HepG2 (cell line): Measurements from ENCODE around the gene ZNF207. TPM values are rescaled to one million over a fixed set of nuclear protein-coding genes. Genes with fewer than 3 reads are reported as not detected.

Experiments used
- DR1 ChIP-seq: sonication (generic); formaldehyde crosslinking; IDR thresholded peaks from 2 replicates; pipeline ENCODE4 v1.8.0; 2021; ENCODE audit warnings: mild to moderate bottlenecking, missing genetic modification reagents, inconsistent platforms
- HNF4A ChIP-seq: sonication (generic); formaldehyde crosslinking; IDR thresholded peaks from 2 replicates; pipeline ENCODE4 v1.4.0; 2020; ENCODE audit warnings: missing genetic modification reagents
- JUND ChIP-seq: sonication (generic); formaldehyde crosslinking; IDR thresholded peaks from 2 replicates; pipeline ENCODE4 v1.8.0; 2022; ENCODE audit warnings: mild to moderate bottlenecking, missing genetic modification reagents
- KDM5A ChIP-seq: fragments of 200-600 bp; sonication (generic); IDR thresholded peaks from 2 replicates; pipeline ENCODE4 v1.7.0; 2018; ENCODE audit warnings: antibody characterized with exemption, mild to moderate bottlenecking, low read length, borderline replicate concordance
- MAZ ChIP-seq, 2 experiments: sonication (generic) in 1 of 2; formaldehyde crosslinking in 1 of 2; IDR thresholded peaks; 2 replicates each; pipeline versions ENCODE4 v1.5.0 to v1.6.1; 2012 to 2020; ENCODE audit warnings: low read depth in 2 of 2, mild to moderate bottlenecking in 2 of 2, borderline replicate concordance in 1 of 2, improper control_type of control experiment in 1 of 2, low read length in 1 of 2, missing genetic modification reagents in 1 of 2, moderate library complexity in 1 of 2
- MIER2 ChIP-seq: IDR thresholded peaks from 2 replicates; pipeline ENCODE4 v1.6.1; 2016; ENCODE audit warnings: missing biosample characterization, missing genetic modification reagents
- NCOA2 ChIP-seq: sonication (generic); formaldehyde crosslinking; IDR thresholded peaks from 2 replicates; pipeline ENCODE4 v1.8.0; 2022; ENCODE audit warnings: inconsistent platforms
- NFYB ChIP-seq: sonication (generic); formaldehyde crosslinking; IDR thresholded peaks from 2 replicates; pipeline ENCODE4 v1.4.0; 2020; ENCODE audit warnings: missing genetic modification reagents
- RELA ChIP-seq: sonication (generic); formaldehyde crosslinking; IDR thresholded peaks from 2 replicates; pipeline ENCODE4 v1.4.0; 2020; ENCODE audit warnings: missing genetic modification reagents
- SMAD9 ChIP-seq: sonication (generic); formaldehyde crosslinking; IDR thresholded peaks from 2 replicates; pipeline ENCODE4 v1.5.1; 2020; ENCODE audit warnings: mild to moderate bottlenecking, missing genetic modification reagents
- SMYD3 ChIP-seq: sonication (generic); formaldehyde crosslinking; IDR thresholded peaks from 2 replicates; pipeline ENCODE4 v1.8.1; 2023; ENCODE audit warnings: mild to moderate bottlenecking, missing genetic modification reagents
- SRSF9 ChIP-seq: fragments of 200-400 bp; formaldehyde crosslinking; IDR thresholded peaks from 2 replicates; pipeline ENCODE4 v1.6.1; 2018; ENCODE audit warnings: borderline replicate concordance, mild to moderate bottlenecking, low read depth, low read length; ENCODE audit not compliant: insufficient read depth, poor library complexity, severe bottlenecking
- XRCC5 ChIP-seq: fragments of 200-400 bp; formaldehyde crosslinking; optimal IDR thresholded peaks from 2 replicates; pipeline ENCODE3; 2017; ENCODE audit warnings: mild to moderate bottlenecking, low read length
- YY1 ChIP-seq: IDR thresholded peaks from 2 replicates; pipeline ENCODE4 v1.6.1; 2011; ENCODE audit warnings: low read length, low read depth, moderate library complexity, mild to moderate bottlenecking; ENCODE audit not compliant: insufficient read depth, insufficient replicate concordance
- ZBTB43 ChIP-seq: sonication (generic); formaldehyde crosslinking; conservative IDR thresholded peaks from 2 replicates; pipeline ENCODE4 v1.4.0; 2020; ENCODE audit warnings: missing genetic modification reagents
- ZNF605 ChIP-seq: sonication (generic); formaldehyde crosslinking; IDR thresholded peaks from 2 replicates; pipeline ENCODE4 v1.8.0; 2022; ENCODE audit warnings: mild to moderate bottlenecking, missing genetic modification reagents
- ZNF607 ChIP-seq: sonication (generic); formaldehyde crosslinking; IDR thresholded peaks from 2 replicates; pipeline ENCODE4 v1.5.1; 2020; ENCODE audit warnings: missing genetic modification reagents, mild to moderate bottlenecking, borderline replicate concordance
- ZNF710 ChIP-seq: sonication (generic); formaldehyde crosslinking; IDR thresholded peaks from 2 replicates; pipeline ENCODE4 v1.5.0; 2020; ENCODE audit warnings: mild to moderate bottlenecking, missing genetic modification reagents, borderline replicate concordance
- ZSCAN20 ChIP-seq: sonication (generic); formaldehyde crosslinking; IDR thresholded peaks from 2 replicates; pipeline ENCODE4 v1.4.0; 2020; ENCODE audit warnings: missing genetic modification reagents, mild to moderate bottlenecking, borderline replicate concordance
- polyA plus RNA-seq, 8 experiments: library from polyadenylated mRNA; depleted of rRNA in 3 of 8; stranded (reverse) in 7 of 8; unstranded in 1 of 8; fragments of >200 nt; fragmentation: Illumina TruSeq in 4 of 8; extraction: Trizol in 4 of 8; gene quantifications; 2 replicates each; pipeline versions ENCODE4 v1.2.1 to v1.2.3, GENCODE V29; 2011 to 2016; ENCODE audit warnings: low read depth in 4 of 8, missing spikeins in 1 of 8, mixed read lengths in 1 of 8; ENCODE audit not compliant: insufficient read depth in 1 of 8
- total RNA-seq, 5 experiments: library from RNA; depleted of rRNA; stranded (reverse); fragments of >200 nt; fragmentation: Illumina TruSeq; extraction: Trizol; gene quantifications; 2 replicates each; pipeline ENCODE4 v1.2.3, GENCODE V29; 2016; ENCODE audit warnings: low read depth in 1 of 5
- TF ChIP-seq, protein P1 (sequence below): sonication (generic); formaldehyde crosslinking; IDR thresholded peaks from 2 replicates; pipeline ENCODE4 v1.9.0; 2022; ENCODE audit warnings: low read depth, missing genetic modification reagents
- TF ChIP-seq, protein P2 (sequence below): sonication (generic); formaldehyde crosslinking; IDR thresholded peaks from 2 replicates; pipeline ENCODE4 v1.5.0; 2020; ENCODE audit warnings: mild to moderate bottlenecking, missing genetic modification reagents, moderate library complexity

ZNF207 gene
- total and polyA plus RNA-seq, 2 of the 13 experiments (the other 11 are each of a cell fraction or from before 2014, with no cell fraction given), result 150 to 164 TPM

DNA sequence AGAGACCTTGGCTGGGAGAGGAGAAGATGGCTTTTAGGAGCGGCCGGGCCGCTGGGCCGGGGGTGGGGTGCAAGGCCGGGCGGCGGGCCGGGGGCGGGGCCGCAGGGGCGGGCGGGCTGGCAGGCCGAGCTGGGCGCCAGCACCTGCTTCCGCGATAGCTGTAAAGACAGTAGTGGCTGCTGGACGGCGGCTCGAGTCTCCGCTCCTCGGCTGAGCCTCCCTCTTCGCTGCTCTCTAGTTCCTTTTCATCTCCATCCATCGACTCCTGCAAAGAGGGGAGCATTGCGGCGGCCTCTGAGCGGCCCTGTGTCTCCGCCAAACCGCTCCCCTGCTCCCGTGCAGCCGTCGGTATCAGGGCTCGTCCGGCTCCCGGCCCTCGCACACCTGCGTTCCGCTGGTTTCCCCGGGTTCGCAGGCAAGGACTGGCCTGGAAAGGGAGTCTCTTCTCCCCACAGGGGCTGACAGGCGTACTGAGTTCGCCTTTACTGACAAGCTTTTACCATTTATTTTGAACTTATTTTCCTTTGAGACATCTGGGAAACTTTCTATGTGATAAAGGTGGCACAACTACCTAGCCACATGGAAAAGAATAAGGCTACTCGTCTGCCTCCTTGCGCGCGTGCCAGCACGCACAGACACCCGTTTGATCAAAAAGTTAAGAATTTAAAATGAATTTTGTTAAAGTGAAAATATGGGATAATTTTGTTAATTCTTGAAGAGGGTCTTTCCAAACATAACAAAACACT lies 7.9 kb upstream of the ZNF207 start, which contains the start of gene C17orf75 (continued):
- TF ChIP-seq, protein P1, sequence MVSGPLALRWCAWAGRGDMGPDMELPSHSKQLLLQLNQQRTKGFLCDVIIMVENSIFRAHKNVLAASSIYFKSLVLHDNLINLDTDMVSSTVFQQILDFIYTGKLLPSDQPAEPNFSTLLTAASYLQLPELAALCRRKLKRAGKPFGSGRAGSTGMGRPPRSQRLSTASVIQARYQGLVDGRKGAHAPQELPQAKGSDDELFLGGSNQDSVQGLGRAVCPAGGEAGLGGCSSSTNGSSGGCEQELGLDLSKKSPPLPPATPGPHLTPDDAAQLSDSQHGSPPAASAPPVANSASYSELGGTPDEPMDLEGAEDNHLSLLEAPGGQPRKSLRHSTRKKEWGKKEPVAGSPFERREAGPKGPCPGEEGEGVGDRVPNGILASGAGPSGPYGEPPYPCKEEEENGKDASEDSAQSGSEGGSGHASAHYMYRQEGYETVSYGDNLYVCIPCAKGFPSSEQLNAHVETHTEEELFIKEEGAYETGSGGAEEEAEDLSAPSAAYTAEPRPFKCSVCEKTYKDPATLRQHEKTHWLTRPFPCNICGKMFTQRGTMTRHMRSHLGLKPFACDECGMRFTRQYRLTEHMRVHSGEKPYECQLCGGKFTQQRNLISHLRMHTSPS, result peak; percentile 58; the same call in 1 of the 2 replicates
- peak; percentile 32; the same call in 1 of the 2 replicates for TF ChIP-seq NFYB (CRISPR knock-in tag)
- TF ChIP-seq JUND, result peak; percentile 46; the same call in 1 of the 2 replicates
- TF ChIP-seq XRCC5, result peak; percentile 99
- peak; percentile 81 for TF ChIP-seq YY1
- peak; percentile 57; the same call in 1 of the 2 replicates for TF ChIP-seq SMAD9 (CRISPR knock-in tag)
- peak; percentile 86 for TF ChIP-seq ZNF710
- TF ChIP-seq ZBTB43, result peak; percentile 58; the same call in 1 of the 2 replicates
- peak; percentile 83; the same call in 1 of the 2 replicates for TF ChIP-seq RELA (CRISPR knock-in tag)
- TF ChIP-seq ZNF607 (CRISPR knock-in tag), result no peak; the same call in 1 of the 2 replicates
- TF ChIP-seq ZNF605, result peak; percentile 39; the same call in 1 of the 2 replicates
- TF ChIP-seq SRSF9, result no peak
- TF ChIP-seq NCOA2 (CRISPR knock-in tag), result peak; percentile 69
- TF ChIP-seq, protein P2, sequence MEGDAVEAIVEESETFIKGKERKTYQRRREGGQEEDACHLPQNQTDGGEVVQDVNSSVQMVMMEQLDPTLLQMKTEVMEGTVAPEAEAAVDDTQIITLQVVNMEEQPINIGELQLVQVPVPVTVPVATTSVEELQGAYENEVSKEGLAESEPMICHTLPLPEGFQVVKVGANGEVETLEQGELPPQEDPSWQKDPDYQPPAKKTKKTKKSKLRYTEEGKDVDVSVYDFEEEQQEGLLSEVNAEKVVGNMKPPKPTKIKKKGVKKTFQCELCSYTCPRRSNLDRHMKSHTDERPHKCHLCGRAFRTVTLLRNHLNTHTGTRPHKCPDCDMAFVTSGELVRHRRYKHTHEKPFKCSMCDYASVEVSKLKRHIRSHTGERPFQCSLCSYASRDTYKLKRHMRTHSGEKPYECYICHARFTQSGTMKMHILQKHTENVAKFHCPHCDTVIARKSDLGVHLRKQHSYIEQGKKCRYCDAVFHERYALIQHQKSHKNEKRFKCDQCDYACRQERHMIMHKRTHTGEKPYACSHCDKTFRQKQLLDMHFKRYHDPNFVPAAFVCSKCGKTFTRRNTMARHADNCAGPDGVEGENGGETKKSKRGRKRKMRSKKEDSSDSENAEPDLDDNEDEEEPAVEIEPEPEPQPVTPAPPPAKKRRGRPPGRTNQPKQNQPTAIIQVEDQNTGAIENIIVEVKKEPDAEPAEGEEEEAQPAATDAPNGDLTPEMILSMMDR, result peak; percentile 34; the same call in 1 of the 2 replicates
- TF ChIP-seq HNF4A (CRISPR knock-in tag), result peak; percentile 55
- TF ChIP-seq SMYD3 (CRISPR knock-in tag), result no peak
- TF ChIP-seq MIER2 (CRISPR knock-in tag), result peak; percentile 78; the same call in 1 of the 2 replicates
- TF ChIP-seq MAZ (IDR thresholded peaks at IDR 0.05; ENCODE audit: borderline replicate concordance, low read depth, low read length), result peak; percentile 77; the same call in 1 of the 2 replicates
- peak; percentile 85 for TF ChIP-seq MAZ (CRISPR knock-in tag; IDR thresholded peaks at IDR 0.05; ENCODE audit: low read depth)
- TF ChIP-seq ZSCAN20 (CRISPR knock-in tag), result 0 out of 2 replicates have a peak, but pooled peaks have one; percentile 34
- peak; percentile 94 for TF ChIP-seq KDM5A
- peak; percentile 70; the same call in 1 of the 2 replicates for TF ChIP-seq DR1 (CRISPR knock-in tag)
